Psoas muscle (tissue), 8 donors: ENCODE results near the gene ZFAND4. TPM values are rescaled to one million over a fixed set of nuclear protein-coding genes. Genes with fewer than 3 reads are reported as not detected.
A peak's percentile ranks its signal among the peaks of the same experiment; 100 is the strongest.
"Not testable (repeated sequence)": the region's sequence is repeated elsewhere in the genome, so short reads cannot be mapped to it uniquely, and the experiment has no call there.

Experiments
- ATAC-seq, 4 donors: fragments of 200-7000 bp; cut with Tn5 transposase; one replicate each; pipeline ENCODE4 v1.9.1; 2020; ENCODE audit warnings: moderate library complexity in 3 of 4, mild to moderate bottlenecking in 2 of 4
- DNase-seq, 2 donors: peaks; one replicate each; pipeline ENCODE4 v3.0.0-alpha.2; 2020
- H3K27ac ChIP-seq: fragments of 200-600 bp; one replicate; pipeline ENCODE4 v1.8.0; 2022
- H3K27me3 ChIP-seq, 3 donors: fragments of 200-600 bp in 1 of 3; one replicate each; pipeline versions ENCODE4 v1.6.1 to v1.8.0; 2013 to 2022; ENCODE audit warnings: low read length in 2 of 3, mild to moderate bottlenecking in 2 of 3, moderate library complexity in 1 of 3; ENCODE audit not compliant: insufficient read depth in 3 of 3
- H3K36me3 ChIP-seq, 2 donors: fragments of 200-600 bp in 1 of 2; one replicate each; pipeline versions ENCODE4 v1.6.1 to v1.8.0; 2013 to 2022; ENCODE audit warnings: low read depth in 1 of 2, mild to moderate bottlenecking in 1 of 2, moderate library complexity in 1 of 2; ENCODE audit not compliant: insufficient read depth in 1 of 2
- H3K4me1 ChIP-seq: fragments of 200-600 bp; one replicate; pipeline ENCODE4 v1.8.0; 2022
- H3K4me3 ChIP-seq: fragments of 200-600 bp; one replicate; pipeline ENCODE4 v1.8.0; 2022; ENCODE audit warnings: mild to moderate bottlenecking
- H3K9me3 ChIP-seq: fragments of 200-600 bp; one replicate; pipeline ENCODE4 v1.8.0; 2022
- CTCF ChIP-seq: fragments of 200-600 bp; IDR thresholded peaks from one replicate; pipeline ENCODE4 v1.8.0; 2022; ENCODE audit warnings: antibody characterized with exemption
- WGBS, 3 donors: extraction: QIAGEN DNeasy Blood & Tissue Kit; methylation state at CpG; one replicate each; pipeline versions ENCODE4 v1.1.6 to v1.1.7; 2013; 5-methylcytosine and 5-hydroxymethylcytosine counted together
- intact Hi-C, 2 donors: fragments of 100-400 bp; cut with DNase I; formaldehyde crosslinking; loops; one replicate each; pipeline versions ENCODE4 v1.11.0 to v1.14.2; 2022
- polyA plus RNA-seq, 3 donors: library from polyadenylated mRNA; stranded (reverse); fragments of 200-250 nt; gene quantifications; one replicate each; pipeline ENCODE4 v1.2.3, GENCODE V29; 2013
- total RNA-seq, 4 donors: library from RNA; stranded (reverse); fragmentation: NEBNext Ultra II Directional in 2 of 4; extraction: Animal tissue kit (Norgen Biotek cat#: 25700) in 2 of 4; gene quantifications; one replicate each; pipeline versions ENCODE4 v1.2.1 to v1.2.4, GENCODE V29; 2021 to 2023
- donor health status: healthy with polysubstance abuse.
- donor health status: DM: no; HTN: no; CAD: no; lungs with moderate emphysema.
- donor health status: Bipolar disorder and iron deficiency.
- donor health status: healthy.
- donor health status: DM: yes; HTN: yes; CAD: no.
- donor health status: DM: no; HTN: no; CAD: no.
- donor health status: DM: no; HTN: no; CAD: no.
- donor health status: DM: yes; HTN: yes; CAD: no.

The ZFAND4 gene
- total and polyA plus RNA-seq, 7 donors: 2.4 to 7.2 (median 6.0) TPM

DNA sequence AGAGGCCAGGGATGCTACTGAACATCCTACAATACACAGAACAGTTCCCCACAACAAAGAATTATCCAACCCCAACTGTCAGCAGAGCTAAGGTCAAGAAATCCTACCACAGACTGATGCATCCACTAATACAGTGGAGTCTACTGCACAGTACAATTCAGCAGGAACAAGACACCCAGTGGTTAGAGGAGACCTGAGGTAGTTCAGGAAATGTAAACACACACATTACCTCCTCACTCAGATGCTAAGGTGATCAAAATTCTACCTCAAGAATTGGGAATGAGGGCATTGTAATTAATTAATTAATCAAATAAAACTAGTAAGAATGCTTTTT, 91.4 kb downstream of the ZFAND4 start:
- no peaks in the 10 kb centered on the region for H3K36me3 ChIP-seq
- no peak overlapping the region for H3K4me3 ChIP-seq
- ATAC-seq: no peak
- no peak for DNase-seq
- TF ChIP-seq CTCF: no peak
- peaks cover 5% of the 10 kb centered on the region for H3K9me3 ChIP-seq
- no peak overlapping the region for H3K27ac ChIP-seq
- intact Hi-C loops: no loop called here
- peaks cover 19% of the 10 kb centered on the region for H3K4me1 ChIP-seq
- H3K27me3 ChIP-seq: no peaks in the 10 kb centered on the region

DNA sequence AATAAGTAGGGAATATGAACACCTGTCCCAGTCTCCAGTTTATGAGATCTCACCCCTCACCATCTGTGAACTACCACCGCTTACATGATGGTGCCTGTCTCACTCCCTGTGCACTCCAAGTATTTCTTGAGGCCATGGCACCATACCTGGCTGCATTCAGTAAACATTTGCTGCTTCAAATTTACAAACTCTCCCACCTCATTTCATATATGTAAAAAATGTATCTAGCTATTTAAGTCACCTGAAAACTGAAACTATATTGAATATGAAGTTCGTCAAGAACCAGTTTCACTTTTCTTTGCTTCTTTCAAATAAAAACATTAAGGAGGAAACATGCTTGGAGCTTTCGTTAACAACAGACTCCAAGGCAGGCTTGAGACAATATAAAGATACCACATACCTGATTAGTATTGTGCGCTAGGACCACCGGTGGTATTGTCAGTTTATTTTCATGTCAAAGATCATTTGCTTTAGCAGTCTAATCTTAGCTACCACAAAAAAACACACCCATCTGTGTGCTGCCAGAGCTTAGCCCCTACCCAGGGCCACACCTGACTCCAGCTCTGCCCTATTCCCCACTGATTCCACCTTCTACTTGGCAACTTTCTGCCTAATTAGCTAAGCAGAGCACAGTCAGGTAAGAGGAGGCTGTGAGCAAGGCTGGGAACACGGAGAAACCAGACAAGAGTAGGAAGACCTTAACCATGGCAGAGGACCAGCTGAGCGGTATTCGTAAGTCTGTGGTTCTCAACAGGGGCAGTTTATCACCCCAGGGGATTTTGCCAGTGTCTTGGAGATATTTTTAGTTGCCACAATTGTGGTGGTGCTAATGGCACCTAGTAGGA, 92.0 kb downstream of the ZFAND4 start:
- no peak for TF ChIP-seq CTCF
- no peaks in the 10 kb centered on the region for H3K27me3 ChIP-seq

GRCh38 chr10:45578384-45578971, 94.1 kb downstream of the ZFAND4 start:
- no peaks in the 10 kb centered on the region for H3K9me3 ChIP-seq
- WGBS, 3 donors: 62 to 79% (median 64%) methylated on average over 2 of the region's 2 CpGs
- no peaks in the 10 kb centered on the region for H3K36me3 ChIP-seq
- no peaks in the 10 kb centered on the region for H3K27me3 ChIP-seq
- H3K4me1 ChIP-seq: peaks cover 20% of the 10 kb centered on the region
- H3K27ac ChIP-seq: no peak overlapping the region
- ATAC-seq: no peak
- no peak for TF ChIP-seq CTCF
- DNase-seq: no peak
- intact Hi-C loops: no loop called here
- H3K4me3 ChIP-seq: no peak overlapping the region

More for the DNA sequence above, 92.0 kb downstream of the ZFAND4 start:
- Histone ChIP-seq H3K9me3 (peaks cover 5% of the 10 kb centered on the region), H3K4me1 (peaks cover 20% of the 10 kb centered on the region), H3K4me3 (peak overlapping the region; percentile 23), H3K36me3 (no peaks in the 10 kb centered on the region), H3K27ac (no peak overlapping the region)
- ATAC-seq (no peak), DNase-seq (no peak)
- intact Hi-C loops: no loop called here
- 53 to 70% (median 65%) methylated on average over 8 of the region's 8 CpGs for WGBS, 3 donors

- WGBS, 3 donors: 88 to 93% (median 91%) methylated on average over 3 of the region's 3 CpGs
- intact Hi-C loops: no loop called here
Observed at GRCh38 chr10:45575966-45576597, 96.5 kb downstream of the ZFAND4 start.

DNA sequence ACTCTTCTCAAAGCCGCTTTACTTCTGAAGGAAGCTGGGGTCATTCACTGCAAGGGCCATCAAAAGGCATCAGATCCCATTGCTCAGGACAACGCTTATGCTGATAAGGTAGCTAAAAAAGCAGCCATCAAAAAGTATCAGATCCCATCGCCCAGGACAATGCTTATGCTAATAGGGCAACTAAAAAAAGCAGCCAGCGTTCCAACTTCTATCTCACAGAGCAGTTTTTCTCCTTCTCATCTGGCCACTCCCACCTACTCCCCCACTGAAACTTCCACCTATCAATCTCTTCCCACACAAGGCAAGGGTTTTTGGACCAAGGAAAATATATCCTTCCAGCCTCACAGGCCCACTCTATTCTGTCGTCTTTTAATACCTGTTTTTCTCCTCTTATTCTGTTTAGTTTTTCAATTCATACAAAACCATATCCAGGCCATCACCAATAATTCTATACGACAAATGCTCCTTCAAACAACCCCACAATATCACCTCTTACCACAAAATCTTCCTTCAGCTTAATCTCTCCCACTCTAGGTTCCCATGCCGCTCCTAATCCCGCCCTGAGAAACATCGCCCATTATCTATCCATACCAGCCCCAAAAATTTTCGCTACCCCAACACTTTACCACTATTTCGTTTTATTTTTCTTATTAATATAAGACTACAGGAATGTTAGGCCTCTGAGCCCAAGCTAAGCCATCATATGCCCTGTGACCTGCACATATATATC, 97.4 kb downstream of the ZFAND4 start:
- 91 to 93% (median 92%) methylated on average over 11 of the region's 11 CpGs for WGBS, 3 donors
- H3K4me3 ChIP-seq, ATAC-seq, H3K27me3 ChIP-seq, DNase-seq, H3K4me1 ChIP-seq, intact Hi-C loops, H3K27ac ChIP-seq, H3K36me3 ChIP-seq, H3K9me3 ChIP-seq: not testable (repeated sequence)

More at GRCh38 chr10:45575966-45576597, 96.5 kb downstream of the ZFAND4 start:
- H3K9me3 ChIP-seq: no peaks in the 10 kb centered on the region
- no peak overlapping the region for H3K4me3 ChIP-seq
- no peak overlapping the region for H3K27ac ChIP-seq
- ATAC-seq: no peak
- peaks cover 14% of the 10 kb centered on the region for H3K4me1 ChIP-seq
- no peaks in the 10 kb centered on the region for H3K27me3 ChIP-seq
- TF ChIP-seq CTCF: no peak
- H3K36me3 ChIP-seq: no peaks in the 10 kb centered on the region
- no peak for DNase-seq
